ENCODE results near the gene SLC47A2.

DNA sequence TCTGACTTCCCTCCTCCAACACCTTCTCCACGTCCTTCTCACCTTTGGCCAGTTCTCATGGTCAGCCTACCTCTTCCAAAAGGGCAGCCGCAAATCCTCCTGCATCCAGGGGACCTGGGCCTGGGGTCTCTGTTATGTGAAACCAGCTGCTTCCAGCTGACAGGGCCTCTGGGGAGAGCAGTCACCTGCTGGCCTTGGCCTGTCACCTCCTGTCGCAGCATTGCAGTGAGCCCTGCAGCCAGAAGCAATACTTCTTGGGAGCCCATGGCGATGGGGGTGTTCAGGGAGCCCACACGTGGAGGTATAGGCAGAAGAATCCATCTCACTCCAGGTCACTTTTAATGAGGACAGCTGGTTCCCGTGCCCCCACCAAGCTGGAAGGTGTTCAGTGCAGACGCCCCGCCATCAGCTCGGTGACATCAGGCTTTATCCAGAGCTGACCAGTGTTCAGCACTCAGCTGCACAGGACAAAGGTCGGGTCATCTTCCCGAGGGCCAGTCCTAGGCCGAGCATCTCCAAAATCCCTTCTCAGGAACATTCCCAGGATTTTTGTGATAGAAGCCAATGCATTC, 1.7 kb upstream of the SLC47A2 start:
- TF ChIP-seq, protein P1, sequence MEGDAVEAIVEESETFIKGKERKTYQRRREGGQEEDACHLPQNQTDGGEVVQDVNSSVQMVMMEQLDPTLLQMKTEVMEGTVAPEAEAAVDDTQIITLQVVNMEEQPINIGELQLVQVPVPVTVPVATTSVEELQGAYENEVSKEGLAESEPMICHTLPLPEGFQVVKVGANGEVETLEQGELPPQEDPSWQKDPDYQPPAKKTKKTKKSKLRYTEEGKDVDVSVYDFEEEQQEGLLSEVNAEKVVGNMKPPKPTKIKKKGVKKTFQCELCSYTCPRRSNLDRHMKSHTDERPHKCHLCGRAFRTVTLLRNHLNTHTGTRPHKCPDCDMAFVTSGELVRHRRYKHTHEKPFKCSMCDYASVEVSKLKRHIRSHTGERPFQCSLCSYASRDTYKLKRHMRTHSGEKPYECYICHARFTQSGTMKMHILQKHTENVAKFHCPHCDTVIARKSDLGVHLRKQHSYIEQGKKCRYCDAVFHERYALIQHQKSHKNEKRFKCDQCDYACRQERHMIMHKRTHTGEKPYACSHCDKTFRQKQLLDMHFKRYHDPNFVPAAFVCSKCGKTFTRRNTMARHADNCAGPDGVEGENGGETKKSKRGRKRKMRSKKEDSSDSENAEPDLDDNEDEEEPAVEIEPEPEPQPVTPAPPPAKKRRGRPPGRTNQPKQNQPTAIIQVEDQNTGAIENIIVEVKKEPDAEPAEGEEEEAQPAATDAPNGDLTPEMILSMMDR (IDR thresholded peaks at IDR 0.05), result no peak
- no peak for TF ChIP-seq ZFX (IDR thresholded peaks at IDR 0.05; ENCODE audit: borderline replicate concordance)
